GM21576 (cell line): Measurements from ENCODE around the gene GNRHR.

Experiments
- ATAC-seq: cut with Tn5 transposase; IDR thresholded peaks from one replicate; pipeline ENCODE4 v1.9.1; 2021; ENCODE audit warnings: mild to moderate bottlenecking, moderate library complexity; ENCODE audit not compliant: unreplicated experiment

GNRHR gene

GRCh38 chr4:67700738-67701516, 53.3 kb downstream of the GNRHR start, which contains the start of gene UBA6:
TSS of gene UBA6 (minus strand) at chr4:67701155. CDS start at chr4:67701119, 36 bp downstream.
- ATAC-seq: peak; percentile 97

DNA sequence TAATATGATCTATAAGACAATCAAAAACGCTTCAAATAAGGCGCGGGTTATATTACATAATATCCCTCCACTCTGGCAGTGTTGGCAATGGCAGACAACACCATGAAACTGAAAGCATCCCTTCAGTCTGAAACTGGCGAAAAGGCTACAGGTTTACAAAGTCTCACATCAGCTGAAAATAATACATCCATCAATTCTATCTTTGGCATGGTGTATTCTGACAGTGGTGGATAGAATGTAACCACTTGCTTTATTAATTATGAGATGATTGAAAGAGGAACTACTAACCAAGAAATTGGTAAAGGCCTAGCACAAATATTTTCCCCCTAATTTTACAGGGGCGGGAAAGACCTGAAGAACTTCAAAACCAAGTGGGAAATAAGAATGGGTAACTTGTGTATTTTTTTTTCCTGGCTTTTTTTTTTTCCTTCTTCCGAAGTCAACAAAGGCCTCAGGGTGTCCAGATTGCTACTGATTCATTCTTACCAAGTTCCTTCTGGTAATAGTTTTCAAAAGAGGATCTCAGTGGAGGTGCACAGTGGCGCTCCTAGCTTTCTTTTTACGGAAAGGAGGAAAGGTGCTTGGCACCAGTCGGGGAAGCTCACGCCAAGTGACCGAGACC, 54.0 kb downstream of the GNRHR start:
- peak; percentile 25 for ATAC-seq

- ATAC-seq: no peak
These were observed 54.6 kb downstream of the GNRHR start for GRCh38 chr4:67699603-67700002.

DNA sequence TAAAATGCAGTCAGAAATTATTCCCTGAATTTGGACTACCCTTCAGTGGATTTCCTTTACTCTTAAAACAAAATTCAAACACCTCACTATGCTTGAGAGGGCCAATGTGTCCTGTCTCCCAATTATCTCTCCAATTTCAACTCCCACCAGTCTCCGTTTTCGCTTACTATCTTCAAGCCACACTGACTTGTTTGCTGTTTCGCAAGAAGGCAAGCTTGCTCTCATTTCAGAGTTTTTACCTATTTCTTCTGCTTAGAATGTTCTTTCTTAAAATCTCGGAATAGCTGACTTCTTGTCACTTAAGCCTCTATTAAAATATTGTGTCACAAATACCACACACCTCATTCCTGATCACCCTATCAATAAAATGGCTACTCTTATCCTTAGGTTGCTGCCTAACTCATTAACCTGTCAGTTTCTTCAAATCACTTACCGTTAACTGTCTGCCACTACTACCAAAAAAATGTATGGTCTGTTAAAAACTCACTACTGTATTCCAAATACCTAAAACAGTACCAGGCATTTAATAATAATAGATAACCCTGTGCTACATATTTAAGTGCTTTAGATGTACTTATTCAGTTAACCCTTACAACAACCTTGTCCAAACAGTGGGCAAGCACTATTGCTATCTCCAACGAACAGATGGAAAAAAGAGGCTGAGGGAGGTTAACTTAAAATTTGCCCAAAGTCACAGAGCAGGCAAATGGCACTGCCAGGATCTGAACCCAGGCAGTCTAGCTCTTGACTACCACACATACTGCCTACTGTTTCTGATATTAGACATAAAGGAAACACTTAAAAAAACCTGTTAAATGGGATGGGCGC, 56.1 kb downstream of the GNRHR start:
- ATAC-seq: no peak

DNA sequence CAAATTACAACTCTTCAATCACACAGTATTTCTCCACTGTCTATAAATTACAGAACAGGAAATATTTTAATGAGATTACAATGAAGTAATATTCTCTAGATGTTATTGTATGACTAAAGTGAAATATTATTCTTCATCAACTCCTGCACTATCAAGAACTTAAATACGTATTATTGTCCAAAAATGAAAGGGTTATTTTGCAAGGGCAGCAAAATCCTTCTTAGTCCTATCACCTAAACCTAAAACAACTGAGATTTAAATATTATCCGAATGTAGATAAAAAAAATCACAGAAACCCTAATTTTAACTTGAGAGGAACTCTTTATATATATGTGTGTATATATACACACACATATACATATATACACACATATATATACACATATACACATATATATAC, 58.1 kb downstream of the GNRHR start:
- ATAC-seq: no peak

DNA sequence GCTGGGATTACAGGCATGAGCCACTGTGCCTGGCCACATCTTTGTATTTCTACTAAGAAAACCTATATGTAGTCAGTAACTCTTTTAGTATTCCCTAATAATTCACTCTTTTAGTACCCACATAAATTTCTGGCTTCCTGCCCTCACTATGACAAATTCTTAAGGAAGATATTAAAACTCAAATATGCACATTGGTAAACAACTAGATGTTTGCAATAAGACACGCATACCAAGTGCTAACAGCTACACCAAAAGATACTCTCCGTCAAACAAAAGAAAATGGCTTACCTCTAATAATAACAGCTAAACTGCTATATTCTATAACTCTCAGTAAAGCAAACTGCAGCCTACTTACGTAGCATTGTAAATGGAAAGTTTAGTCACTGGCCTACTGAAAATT, 59.5 kb downstream of the GNRHR start:
- ATAC-seq: no peak

DNA sequence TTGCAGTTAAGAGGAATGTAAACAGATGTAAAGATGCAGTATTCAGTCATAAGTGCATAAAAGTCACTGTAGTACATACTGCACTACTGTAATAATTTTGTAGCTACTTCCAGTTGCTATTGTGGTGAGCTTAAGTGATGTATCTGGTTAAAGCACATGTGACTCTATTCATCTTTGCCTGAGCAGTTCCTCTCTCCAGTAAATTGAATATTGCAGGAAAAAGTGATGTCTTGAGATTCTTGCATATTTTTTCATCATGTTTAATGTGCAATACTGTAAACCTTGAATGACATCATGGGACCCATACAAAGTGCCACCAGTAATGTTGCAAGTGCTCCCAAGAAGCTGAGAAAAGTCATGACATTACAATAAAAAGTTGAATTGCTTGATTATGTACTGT, 62.9 kb downstream of the GNRHR start:
- ATAC-seq: no peak
